OCI-M1 (cell line): ENCODE measurements around the gene NEU1.
"Not testable (repeated sequence)": the region's sequence is repeated elsewhere in the genome, so short reads cannot be mapped to it uniquely, and the experiment has no call there.

Experiments
- DNase-seq: peaks from one replicate; lab custom pipeline; 2025; lab: John Stamatoyannopoulos, UW

Gene NEU1

DNA sequence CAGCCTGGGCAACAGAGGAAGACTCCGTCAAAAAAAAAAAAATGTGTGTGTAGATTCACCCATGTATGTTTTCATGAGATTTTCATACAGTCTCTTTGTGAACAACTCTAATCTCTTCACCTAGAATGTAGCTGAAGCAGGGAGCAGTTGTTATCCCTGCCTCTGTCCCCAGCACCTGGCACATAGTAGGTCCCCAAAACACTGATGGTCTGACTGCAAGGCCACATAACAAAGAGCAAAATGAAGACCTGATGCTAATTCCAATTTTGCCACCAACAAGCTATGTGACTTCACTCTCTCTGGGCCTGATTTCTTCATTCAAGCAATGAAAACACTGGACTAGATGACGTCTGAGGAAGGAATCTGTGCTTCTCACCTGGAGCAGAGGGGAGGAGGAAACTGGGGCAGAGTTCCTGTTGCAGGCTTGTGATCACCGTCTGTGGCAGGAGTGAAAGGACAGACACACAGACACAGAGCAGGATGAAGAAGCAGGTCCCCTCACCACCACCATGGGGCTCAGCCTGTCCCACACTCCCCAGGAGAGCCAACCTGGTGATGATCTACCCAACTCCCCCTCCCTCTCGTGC lies 11.6 kb upstream of the NEU1 start:
- DNase-seq: no peak

DNA sequence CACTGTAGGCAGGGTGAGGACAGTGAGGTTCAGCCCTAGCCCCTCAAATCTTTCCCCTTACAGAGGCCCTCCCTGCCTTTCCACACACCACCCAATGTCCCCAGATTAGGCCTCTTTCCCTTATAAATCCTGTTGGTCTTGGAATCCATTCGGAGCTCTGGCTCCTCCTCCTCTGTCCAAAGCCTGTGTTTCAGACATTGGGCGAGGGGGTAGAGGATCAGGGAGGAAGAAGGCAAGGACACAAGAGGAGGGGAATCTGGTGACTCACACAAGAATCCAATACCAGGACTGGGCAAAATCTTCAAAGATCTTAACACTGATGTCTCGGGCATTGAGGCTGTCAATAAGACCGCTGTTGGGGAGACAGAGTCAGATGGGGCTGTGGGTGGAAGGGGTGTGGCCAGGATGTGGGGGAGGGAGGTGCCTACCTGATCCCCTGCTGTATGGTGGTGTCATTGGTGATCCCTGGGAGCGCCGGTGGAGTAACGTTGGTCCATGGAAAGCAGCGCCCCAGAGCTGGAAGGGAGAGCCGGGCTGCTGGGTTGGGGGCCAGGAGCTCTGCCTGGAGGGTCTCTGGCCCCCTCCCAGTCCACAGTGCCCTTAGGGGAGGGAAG lies 8.5 kb upstream of the NEU1 start:
- DNase-seq: no peak

DNA sequence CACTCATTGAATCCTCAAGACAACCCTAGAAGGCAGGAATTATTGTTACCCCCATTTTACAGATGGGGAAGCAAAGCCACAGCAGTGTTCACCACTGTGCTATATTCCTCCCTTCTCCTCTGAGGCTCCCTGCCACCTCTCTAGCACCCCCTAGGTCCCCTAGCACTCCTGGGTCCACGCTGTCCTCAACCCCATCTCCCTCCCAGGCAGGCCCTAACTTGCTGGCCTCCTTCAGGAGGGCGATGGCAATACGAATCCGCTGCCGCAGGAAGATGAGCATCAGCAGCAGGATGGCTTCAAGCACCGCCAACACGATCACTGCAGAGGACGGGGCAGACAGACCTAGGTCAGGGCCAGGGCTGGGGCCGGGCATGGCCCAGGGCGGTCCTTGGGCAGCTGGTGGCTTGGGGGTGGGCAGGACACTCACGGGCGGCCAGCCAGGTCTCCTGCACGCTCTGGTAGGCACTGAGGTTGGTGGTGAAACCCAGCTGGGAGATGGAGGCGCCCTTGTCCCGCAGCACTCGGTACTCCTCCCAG lies 7.8 kb upstream of the NEU1 start:
- DNase-seq: no peak

DNA sequence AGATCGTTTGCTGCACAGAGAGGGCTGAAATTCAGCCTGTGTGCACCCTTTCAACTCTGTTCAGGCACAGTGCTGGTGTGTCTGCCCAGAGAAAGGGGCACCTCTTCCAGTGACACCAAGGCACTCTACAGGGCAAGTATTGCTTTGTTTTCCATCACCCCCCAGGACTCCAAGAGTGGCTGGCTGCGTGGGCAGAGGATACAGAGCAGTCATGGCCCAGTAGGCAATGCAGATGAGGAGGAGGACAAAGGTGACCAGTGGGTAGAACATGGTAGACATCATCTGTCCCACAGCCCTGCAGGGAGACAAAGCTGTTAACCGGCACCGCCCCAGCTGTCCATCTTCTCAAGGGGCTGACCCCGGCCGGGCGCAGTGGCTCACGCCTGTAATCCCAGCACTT lies 6.7 kb upstream of the NEU1 start:
- DNase-seq: no peak

DNA sequence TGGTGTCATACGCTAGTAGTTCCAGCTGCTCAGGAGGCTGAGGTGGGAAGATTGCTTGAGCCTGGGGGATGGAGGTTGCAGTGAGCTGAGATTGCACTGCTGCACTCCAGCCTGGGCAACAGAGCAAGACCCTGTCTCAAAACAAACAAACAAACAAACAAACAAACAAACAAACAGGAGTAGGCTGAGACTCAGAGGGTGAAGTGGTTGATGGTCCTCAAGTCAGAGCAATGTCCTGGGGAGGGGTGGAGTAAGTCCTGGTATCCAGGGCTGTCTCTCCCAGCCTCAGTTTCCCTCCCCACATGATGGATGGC lies 6.0 kb upstream of the NEU1 start:
- DNase-seq: not testable (repeated sequence)

- no peak for DNase-seq
These were observed 2.8 kb upstream of the NEU1 start for GRCh38 chr6:31865205-31866118.

GRCh38 chr6:31864818-31865204 lies 2.2 kb upstream of the NEU1 start:
- DNase-seq: no peak

- DNase-seq: not testable (repeated sequence)
These were observed 1.5 kb upstream of the NEU1 start for GRCh38 chr6:31864123-31864562.

GRCh38 chr6:31861919-31862343 lies 690 bp downstream of the NEU1 start:
- no peak for DNase-seq

GRCh38 chr6:31861150-31861549 lies 1.5 kb downstream of the NEU1 start:
- DNase-seq: no peak

- DNase-seq: no peak
These were observed 2.3 kb downstream of the NEU1 start for GRCh38 chr6:31860349-31860748.

DNA sequence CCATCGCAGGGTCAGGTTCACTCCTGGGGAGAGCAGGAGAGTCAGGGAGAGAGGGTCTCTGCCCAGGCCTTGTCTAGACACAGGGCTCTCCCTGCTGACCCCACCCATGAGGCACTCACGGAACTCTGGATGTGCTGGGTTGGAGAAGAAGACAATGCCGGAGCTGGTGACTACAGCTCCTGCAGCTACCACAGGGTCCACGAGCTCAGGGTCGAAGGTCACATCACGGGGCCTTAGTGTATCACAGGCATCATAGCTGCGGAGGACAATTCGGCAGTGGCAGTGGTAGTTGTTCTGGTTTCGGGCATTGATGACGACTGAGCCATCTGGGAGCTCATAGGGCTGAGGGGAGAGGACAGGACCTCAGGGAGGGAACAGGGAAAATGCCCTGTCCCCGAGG lies 2.7 kb downstream of the NEU1 start:
- DNase-seq: no peak

- no peak for DNase-seq
These were observed 3.9 kb downstream of the NEU1 start for GRCh38 chr6:31858707-31859106.

GRCh38 chr6:31857774-31858173 lies 4.8 kb downstream of the NEU1 start:
- not testable (repeated sequence) for DNase-seq

GRCh38 chr6:31851980-31852718 lies 10.5 kb downstream of the NEU1 start:
- not testable (repeated sequence) for DNase-seq

DNA sequence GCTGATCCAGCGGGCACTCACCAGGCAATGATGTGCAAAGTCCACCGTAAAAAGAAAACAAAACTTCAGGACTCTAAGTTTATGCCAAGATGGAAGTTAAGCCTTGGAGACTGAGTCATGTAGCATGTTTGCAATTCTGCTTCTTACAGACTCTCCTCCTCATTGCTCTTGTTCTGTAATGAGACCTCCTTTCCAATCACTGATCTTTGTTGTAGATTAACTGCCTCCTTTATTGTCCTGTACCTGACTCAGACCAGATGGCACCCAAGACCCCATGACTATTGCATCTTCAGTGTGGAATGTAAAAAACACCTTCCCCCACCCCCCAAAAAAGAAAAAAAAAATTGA lies 11.2 kb downstream of the NEU1 start:
- DNase-seq: no peak

DNA sequence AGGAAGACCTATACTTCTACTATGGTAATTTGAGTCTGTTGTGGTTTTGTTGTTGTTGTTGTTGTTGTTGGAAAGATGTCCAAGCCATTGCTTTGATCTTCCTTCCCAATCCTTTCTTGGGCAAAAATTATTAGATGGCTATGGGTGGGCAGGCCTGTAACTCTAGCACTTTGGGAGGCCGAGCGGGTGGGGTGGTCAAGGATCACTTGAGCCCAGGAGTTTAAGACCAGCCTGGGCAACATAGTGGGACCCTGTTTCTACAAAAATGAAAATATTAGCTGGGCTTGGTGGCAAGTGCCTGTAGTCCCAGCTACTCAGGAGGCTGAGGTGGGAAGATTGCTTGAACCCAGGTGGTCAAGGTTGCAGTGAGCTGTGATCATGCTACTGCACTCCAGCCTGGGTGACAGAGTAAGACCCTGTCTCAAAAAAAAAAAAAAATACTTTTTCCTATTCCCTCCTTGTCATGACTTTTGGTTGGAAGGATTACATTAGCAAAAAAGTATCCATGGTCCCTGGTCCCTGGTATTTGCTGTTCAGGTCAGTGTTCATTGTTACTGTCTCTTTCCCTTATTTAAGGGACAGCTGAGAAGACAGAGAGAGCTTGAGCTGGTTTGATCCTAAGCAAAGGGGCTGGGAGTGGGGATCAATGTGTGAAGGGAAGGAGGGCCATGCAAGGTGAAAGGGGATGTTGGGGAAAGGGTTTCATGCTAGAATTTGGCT lies 11.7 kb downstream of the NEU1 start:
- no peak for DNase-seq

DNA sequence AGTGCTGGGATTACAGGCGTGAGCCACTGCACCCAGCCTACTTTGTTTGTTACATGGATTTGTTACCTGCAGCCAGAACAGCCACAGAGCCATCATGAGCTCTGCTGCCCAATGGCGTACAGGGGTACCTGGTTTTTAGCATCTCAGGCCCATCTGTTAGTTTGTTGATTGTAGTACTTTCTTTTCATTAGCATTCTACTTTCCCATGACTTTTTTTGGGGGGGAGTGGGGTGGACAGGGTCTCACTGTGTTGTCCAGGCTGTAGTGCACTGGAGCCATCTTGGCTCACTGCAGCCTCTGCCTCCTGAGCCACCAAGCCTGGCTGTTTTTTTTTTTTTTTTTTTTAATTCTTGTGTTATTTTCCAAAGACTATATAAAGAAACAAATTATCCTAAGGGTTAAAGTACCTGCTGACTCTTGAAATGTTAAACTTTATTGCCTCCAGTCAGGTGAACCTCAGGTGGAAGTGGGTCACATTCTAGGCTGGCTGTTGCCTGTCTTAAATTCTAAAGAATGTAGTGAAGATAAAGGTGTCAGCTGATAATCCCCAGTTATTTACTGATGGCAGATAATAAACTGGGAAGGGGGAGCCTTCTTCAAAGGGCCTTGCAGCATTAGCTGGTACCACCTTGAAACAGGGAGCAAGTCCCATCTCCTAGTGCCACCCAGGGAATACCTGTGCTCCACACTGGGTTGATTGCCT lies 15.2 kb downstream of the NEU1 start:
- no peak for DNase-seq

- DNase-seq: no peak
These were observed 18.1 kb downstream of the NEU1 start for GRCh38 chr6:31844507-31844906.

- DNase-seq: no peak
These were observed 20.6 kb downstream of the NEU1 start for GRCh38 chr6:31842053-31842452.

DNA sequence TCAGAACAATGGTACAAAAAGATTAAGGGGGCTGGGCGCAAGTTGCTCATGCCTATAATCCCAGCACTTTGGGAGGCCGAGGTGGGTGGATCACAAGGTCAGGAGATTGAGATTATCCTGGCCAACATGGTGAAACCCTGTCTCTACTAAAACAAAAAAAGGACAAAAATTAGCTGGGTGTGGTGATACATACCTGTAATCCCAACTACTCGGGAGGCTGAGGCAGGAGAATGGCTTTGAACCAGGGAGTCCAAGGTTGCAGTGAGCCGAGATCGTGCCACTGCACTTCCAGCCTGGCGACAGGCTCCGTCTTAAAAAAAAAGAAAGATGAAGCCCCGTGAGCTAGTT lies 22.9 kb downstream of the NEU1 start:
- DNase-seq: not testable (repeated sequence)
